NCI-H2107 treated with DMSO at 0.1 percent for 48 hours (cell line): ENCODE data around the gene SFSWAP.
"Not testable (repeated sequence)": the region's sequence is repeated elsewhere in the genome, so short reads cannot be mapped to it uniquely, and the experiment has no call there.

Experiments
- DNase-seq: peaks from one replicate; lab custom pipeline; 2025; ENCODE audit not compliant: unreplicated experiment; lab: John Stamatoyannopoulos, UW

SFSWAP gene

DNA sequence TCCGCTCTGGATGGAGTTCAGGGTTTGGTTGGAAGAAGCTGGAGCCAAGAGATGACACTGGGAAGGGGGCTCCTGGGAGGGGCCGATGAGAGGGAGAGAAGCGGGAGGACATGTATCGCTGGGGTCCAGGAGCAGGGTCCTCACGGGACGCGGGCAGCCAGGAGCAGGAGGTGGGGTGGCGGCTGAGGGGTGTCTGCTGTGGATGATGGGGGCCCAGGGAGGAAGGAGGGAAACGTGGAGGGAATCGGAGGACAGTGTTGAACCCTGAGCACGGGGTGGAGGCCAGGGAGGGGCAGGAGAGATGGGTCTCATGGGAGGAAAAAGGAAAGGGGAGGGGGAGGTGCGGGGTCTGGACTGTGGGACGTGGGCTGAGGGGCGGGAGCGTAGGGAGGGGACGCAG lies 31.7 kb upstream of the SFSWAP start:
- DNase-seq: not testable (repeated sequence)

GRCh38 chr12:131679816-131680215 lies 31.1 kb upstream of the SFSWAP start:
- not testable (repeated sequence) for DNase-seq

DNA sequence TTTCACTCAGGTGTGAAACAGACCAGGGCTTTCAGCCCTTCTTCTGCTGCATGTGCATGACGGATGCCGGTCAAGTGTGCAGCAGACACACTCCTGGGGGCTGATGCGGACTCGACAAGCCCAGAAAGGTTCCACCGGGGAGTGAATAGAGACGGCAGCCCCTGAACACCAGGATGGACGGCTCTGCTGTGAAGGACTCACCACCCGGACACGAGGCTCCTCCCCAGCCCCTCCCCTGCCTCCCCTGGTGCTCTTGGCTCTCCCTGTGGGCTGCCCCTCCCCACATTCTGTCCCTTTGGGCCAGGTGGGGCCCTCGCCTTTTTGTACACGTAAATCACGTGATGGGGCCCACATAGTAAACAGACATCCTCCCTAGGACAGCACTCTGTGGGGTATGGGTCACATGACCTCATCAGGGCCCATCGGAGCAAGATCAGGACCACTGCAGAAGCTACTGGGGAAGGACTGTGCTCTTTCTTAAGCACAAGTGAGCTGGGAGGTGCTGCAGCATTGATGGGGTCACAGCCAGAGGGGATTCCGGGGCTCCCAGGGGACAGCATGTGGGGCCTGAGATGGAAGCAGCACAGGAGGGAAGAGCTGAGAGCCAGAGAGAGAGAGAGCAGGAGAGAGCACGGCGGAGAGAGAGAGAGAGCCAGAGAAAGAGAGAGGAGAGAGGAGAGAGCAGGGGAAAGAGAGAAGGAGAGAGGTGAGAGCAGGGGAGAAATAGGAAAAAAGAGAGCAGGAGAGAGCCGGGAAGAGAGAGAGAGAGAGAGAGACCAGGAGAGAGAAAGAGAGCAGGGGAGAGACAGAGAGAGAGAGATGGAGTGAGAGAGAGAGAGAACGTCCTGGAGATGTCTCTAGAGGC lies 30.3 kb upstream of the SFSWAP start:
- not testable (repeated sequence) for DNase-seq

- DNase-seq: no peak
Measured at GRCh38 chr12:131681257-131681620, 29.7 kb upstream of the SFSWAP start.

DNA sequence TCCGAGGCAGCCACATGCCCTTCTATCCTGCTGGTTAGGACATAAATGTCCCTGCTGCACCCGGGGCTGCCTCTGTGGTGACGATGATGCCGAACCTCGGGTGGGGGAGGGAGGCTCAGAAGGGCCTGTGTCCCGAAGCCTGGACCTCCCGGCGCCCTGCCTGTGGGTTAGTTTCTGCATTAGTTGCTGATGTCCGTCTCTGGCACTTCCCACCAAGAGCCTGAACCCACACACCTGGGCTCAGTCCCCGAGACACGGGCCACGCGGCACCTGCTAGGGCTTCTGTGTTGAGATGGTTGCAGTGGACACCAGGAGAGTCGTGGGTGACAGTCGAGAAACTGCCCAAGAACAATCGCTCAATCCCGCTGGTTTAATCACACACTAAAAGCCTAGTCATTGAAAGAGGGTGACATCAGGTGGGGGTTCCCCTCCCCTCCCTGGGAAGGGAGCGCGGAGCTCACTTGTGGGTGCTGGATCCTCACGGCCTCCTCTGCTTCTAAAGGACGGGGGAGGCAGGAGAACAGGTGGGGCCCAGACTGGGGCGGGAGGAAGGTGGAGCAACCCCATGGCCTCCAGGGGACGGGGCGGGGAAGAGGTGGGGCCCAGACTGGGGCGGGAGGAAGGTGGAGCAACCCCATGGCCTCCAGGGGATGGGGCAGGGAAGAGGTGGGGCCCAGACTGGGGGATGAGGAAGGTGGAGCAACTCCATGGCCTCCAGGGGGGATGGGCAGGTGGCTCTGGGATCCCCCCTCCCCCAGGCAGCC lies 29.0 kb upstream of the SFSWAP start:
- not testable (repeated sequence) for DNase-seq

DNA sequence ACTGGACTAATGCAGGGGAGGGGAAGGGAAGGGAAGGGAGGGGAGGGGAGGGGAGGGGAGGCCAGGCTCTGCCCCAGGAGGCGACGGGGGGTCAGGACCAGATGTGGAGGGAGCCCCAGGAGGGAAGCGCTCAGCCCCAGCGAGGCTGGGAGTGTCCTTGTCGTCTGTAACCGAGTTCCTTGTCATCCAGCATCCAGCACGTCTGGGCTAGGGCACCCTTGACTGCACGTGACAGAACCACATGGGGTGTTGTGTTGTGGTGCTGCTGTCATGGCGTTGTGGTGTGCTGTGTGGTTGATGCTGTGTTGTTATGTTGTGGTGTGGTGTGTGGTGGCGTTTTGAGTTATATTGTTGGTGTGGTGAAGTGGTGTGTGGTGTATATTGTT lies 28.4 kb upstream of the SFSWAP start:
- DNase-seq: no peak

GRCh38 chr12:131683266-131684014 lies 27.4 kb upstream of the SFSWAP start:
- DNase-seq: no peak

- DNase-seq: no peak
Measured at GRCh38 chr12:131684015-131684725, 26.7 kb upstream of the SFSWAP start.

DNA sequence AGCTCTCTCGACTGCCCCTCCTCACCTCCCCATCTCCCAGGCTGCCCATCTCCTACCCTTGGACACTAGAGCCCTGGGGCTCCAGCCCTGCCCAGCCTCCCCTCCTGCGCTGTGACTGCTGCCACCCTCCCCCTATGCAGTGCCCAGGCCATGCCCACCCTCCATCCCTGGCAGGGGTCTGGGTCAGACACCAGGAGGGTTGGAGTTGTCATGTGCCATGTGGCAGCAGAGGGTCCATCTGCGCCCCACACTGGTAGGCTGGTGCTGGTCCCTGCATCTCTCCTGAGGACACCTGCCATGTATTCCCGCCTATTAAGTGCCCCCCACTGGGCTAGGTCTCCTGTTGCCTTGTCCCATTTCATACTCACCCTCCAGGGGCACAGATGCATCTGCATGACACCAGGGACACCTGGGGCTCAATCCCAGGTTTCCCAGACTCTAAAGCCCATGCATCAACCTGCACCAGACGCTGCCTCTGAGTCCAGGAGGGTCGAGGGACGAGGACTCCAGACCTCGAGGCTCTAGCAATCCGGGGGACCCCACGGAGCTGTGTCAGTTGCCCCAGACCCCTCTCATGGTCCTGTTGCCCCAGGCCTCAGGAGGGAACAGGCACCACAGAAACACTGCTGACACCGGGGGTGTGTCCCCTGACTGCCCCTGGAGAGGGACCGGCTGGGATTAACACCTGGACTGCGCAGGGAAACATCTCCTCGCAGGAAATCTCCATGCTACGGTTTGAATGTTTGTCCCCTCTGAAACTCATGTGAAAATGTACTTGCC lies 23.4 kb upstream of the SFSWAP start:
- DNase-seq: no peak

DNA sequence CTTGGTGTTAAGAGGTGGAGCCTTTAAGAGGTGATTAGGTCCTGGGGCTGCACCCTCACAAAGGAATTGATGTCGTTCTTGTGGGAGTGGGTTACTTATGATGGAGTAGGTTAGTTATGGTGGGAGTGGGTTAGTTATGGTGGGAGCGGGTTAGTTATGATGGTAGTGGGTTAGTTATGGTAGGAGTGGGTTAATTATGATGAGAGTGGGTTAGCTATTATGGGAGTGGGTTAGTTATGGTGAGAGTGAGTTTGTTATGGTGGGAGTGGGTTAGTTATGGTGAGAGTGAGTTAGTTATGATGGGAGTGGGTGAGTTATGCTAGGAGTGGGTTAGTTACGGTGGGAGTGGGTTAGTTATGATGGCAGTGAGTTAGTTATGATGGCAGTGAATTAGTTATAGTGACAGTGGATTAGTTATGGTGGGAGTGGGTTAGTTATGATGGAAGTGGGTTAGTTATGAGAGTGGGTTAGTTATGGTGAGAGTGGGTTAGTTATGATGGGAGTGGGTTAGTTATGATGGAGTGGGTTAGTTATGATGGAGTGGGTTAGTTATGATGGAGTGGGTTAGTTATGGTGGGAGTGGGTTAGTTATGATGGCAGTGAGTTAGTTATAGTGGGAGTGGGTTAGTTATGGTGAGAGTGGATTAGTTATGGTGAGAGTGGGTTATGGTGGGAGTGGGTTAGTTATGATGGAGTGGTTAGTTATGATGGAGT lies 22.6 kb upstream of the SFSWAP start:
- DNase-seq: no peak

- no peak for DNase-seq
Measured at GRCh38 chr12:131688845-131689154, 22.1 kb upstream of the SFSWAP start.

DNA sequence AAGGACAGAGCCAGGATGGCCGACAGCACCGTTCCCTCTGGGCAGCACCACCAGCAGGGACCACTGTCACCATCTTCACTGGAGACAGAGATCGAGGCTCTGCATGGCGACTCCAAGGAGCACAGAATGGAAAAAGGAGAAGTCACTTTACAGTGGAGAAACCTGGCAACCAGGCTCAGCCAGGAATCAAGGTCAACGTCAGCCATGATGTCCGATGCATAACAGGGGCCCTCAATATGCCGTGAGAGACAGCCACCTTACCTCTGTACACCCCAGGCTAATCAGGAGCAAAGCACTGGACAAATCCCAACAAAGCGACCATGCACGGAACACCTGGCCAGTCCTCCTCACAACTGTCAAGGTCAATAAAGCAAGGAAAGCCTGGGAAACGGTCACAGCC lies 20.6 kb upstream of the SFSWAP start:
- DNase-seq: no peak

DNA sequence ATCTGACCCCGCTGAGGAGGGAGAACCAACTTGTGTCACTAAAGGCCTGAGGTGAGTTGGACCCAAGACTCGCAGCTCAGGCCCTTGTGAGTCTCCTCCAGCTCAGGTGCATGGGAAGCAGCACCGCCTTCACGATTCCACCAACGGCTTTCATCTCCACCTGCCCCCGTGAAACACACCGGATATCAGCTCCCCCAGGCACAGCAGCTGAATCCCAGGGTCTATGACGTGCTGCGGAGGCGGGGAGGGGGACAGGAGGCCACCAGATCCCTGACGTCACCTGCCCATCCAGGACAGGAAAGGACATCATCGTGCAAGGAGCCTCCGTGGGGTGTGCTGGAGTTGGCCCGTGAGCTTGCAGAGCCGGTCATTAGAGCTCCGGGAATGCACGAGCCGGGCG lies 18.5 kb upstream of the SFSWAP start:
- no peak for DNase-seq

- DNase-seq: no peak
Measured at GRCh38 chr12:131693149-131693548, 17.7 kb upstream of the SFSWAP start.

GRCh38 chr12:131694116-131694838 lies 16.6 kb upstream of the SFSWAP start:
- DNase-seq: no peak

DNA sequence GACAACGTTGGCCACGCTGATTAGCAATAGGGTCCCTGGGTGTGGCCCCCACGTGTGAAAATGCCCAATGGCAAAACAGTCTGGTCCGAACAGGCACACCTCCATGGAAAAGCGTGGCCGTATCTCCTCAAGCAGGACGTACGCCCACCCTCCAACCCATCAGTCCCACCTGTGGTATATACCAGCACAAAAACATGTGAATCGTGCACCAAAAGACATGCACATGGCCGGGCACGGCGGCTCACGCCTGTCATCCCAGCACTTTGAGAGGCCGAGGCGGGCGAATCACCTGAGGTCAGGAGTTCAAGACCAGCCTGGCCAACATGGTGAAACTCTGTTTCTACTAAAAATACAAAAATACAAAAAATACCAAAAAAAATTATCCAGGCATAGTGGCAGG lies 14.9 kb upstream of the SFSWAP start:
- no peak for DNase-seq

DNA sequence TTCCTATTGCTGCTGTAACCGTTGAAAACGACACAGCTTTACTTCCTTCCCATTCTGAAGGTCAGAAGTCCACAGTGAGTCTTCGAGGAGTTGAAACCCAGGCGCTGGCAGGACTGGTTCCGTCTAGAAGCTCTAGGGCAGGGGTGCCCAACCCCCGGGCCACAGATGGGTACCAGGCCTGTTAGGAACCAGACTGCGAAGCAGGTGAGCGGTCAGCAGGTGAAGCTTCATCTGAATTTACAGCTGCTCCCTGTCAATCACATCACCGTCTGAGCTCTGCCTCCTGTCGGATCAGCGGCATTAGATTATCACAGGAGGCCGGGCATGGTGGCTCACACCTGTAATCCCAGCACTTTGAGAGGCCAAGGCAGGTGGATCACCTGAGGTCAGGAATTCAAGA lies 12.6 kb upstream of the SFSWAP start:
- no peak for DNase-seq

GRCh38 chr12:131699434-131699833 lies 11.5 kb upstream of the SFSWAP start:
- DNase-seq: no peak

DNA sequence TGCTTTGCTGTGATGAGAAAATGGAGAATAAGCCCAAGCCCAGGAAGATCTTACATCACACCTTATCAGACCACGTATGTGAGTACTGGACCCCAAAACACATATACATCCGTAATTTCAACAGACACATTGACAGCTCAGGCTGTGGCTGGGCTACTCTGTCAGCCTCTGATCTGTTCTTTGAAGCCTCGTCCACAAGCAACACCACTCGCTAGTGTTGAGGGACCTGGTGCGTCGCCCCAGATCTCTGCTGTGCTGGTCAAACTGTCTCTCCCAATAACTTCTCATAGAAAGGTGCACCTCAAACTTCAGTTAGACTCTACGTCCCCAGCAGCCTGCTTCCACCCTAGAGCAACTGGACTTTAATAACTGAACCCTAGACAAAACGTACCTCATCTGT lies 10.6 kb upstream of the SFSWAP start:
- no peak for DNase-seq
